H1 (cell line): ENCODE results near the gene PDGFB. TPM values are rescaled to one million over a fixed set of nuclear protein-coding genes. Genes with fewer than 3 reads are reported as not detected.
A peak's percentile ranks its signal among the peaks of the same experiment; 100 is the strongest.

Source experiments
- CTCF ChIA-PET: fragments of 300-600 bp; sonication (Branson Sonifier 250); formaldehyde crosslinking; loops from one replicate; lab custom pipeline; 2021; ENCODE audit not compliant: partially characterized antibody; lab: Charles Lee
- POLR2A ChIA-PET: fragments of 300-600 bp; sonication (Branson Sonifier 250); formaldehyde crosslinking; loops from one replicate; lab custom pipeline; 2021; ENCODE audit warnings: inconsistent platforms; ENCODE audit not compliant: partially characterized antibody; lab: Charles Lee
- DNase-seq, 2 experiments: peaks; one replicate each; pipeline versions ENCODE4 v3.0.0 to v3.0.0-alpha.2; 2010 to 2022; ENCODE audit warnings: low spot score in 2 of 2, low read depth in 1 of 2, mixed read lengths in 1 of 2
- FAIRE-seq: peaks from 2 replicates; lab custom pipeline; 2011; peaks lifted over from hg19 to GRCh38; lab: Jason Lieb, UNC
- H2AFZ ChIP-seq: 2 replicates; pipeline ENCODE4 v1.8.1; 2012; ENCODE audit warnings: low read length, inconsistent platforms
- H2AK5ac ChIP-seq: 2 replicates; pipeline ENCODE4 v1.6.1; 2013; ENCODE audit warnings: low read depth, low read length
- H2BK120ac ChIP-seq: replicated peaks from 2 replicates; pipeline ENCODE3; 2013; ENCODE audit warnings: low read depth, low read length, inconsistent platforms
- H2BK12ac ChIP-seq: 2 replicates; pipeline ENCODE4 v1.6.1; 2013; ENCODE audit warnings: low read depth, low read length
- H2BK15ac ChIP-seq: 2 replicates; pipeline ENCODE4 v1.6.1; 2013; ENCODE audit warnings: low read length
- H2BK20ac ChIP-seq: 2 replicates; pipeline ENCODE4 v1.6.1; 2013; ENCODE audit warnings: low read length
- H2BK5ac ChIP-seq: 2 replicates; pipeline ENCODE4 v1.6.1; 2013; ENCODE audit warnings: low read depth, low read length
- H3K14ac ChIP-seq: 2 replicates; pipeline ENCODE4 v1.6.1; 2013; ENCODE audit warnings: inconsistent platforms; ENCODE audit not compliant: insufficient read length
- H3K18ac ChIP-seq: 2 replicates; pipeline ENCODE4 v1.6.1; 2013; ENCODE audit warnings: low read length; ENCODE audit errors: extremely low read depth
- H3K23ac ChIP-seq: 2 replicates; pipeline ENCODE4 v1.6.1; 2013; ENCODE audit warnings: inconsistent platforms; ENCODE audit not compliant: insufficient read length
- H3K23me2 ChIP-seq: 2 replicates; pipeline ENCODE4 v1.6.1; 2013; ENCODE audit warnings: low read depth, low read length
- H3K27ac ChIP-seq: 2 replicates; pipeline ENCODE4 v1.6.1; 2011; ENCODE audit warnings: low read depth, low read length, inconsistent platforms
- H3K27me3 ChIP-seq, 4 experiments: replicated peaks in 1 of 4; 1 replicate in 1 of 4; 2 replicates in 3 of 4; pipeline versions ENCODE4 v1.6.1 to v1.8.1; 2011 to 2013; ENCODE audit warnings: low read length in 3 of 4, mild to moderate bottlenecking in 3 of 4, inconsistent platforms in 2 of 4, mixed read lengths in 2 of 4, moderate library complexity in 1 of 4; ENCODE audit not compliant: control insufficient read depth in 3 of 4, insufficient read depth in 3 of 4; ENCODE audit errors: extremely low read depth in 1 of 4
- H3K36me3 ChIP-seq, 4 experiments: 2 replicates each; pipeline versions ENCODE4 v1.6.1 to v1.8.1; 2011 to 2013; ENCODE audit warnings: mild to moderate bottlenecking in 4 of 4, low read length in 3 of 4, moderate library complexity in 2 of 4, control low read depth in 1 of 4, inconsistent platforms in 1 of 4; ENCODE audit not compliant: insufficient read depth in 4 of 4, control insufficient read depth in 2 of 4
- H3K4ac ChIP-seq: replicated peaks from 2 replicates; pipeline ENCODE3; 2013; ENCODE audit warnings: low read length, low read depth, mixed read lengths, inconsistent platforms; ENCODE audit not compliant: insufficient read length
- H3K4me1 ChIP-seq, 4 experiments: replicated peaks in 1 of 4; 1 replicate in 1 of 4; 2 replicates in 3 of 4; pipeline versions ENCODE4 v1.6.1 to v1.8.1; 2011 to 2013; ENCODE audit warnings: low read length in 3 of 4, inconsistent platforms in 2 of 4, mixed read lengths in 1 of 4; ENCODE audit not compliant: insufficient read depth in 4 of 4, control insufficient read depth in 3 of 4
- H3K4me2 ChIP-seq, 2 experiments: 2 replicates each; pipeline versions ENCODE4 v1.6.1 to v1.8.1; 2011 to 2013; ENCODE audit warnings: low read depth in 2 of 2, low read length in 2 of 2, control low read depth in 1 of 2, inconsistent platforms in 1 of 2, mild to moderate bottlenecking in 1 of 2; ENCODE audit not compliant: insufficient read depth in 1 of 2
- H3K4me3 ChIP-seq, 4 experiments: fragments of 200-600, 300-600 bp in 1 of 4; sonication (generic), shearing (Covaris generic), sonication (Bioruptor Twin) in 1 of 4; 2 replicates each; pipeline versions ENCODE4 v1.5.1 to v1.8.1; 2011 to 2016; ENCODE audit warnings: low read length in 4 of 4, low read depth in 3 of 4, control low read depth in 2 of 4, inconsistent platforms in 2 of 4, mild to moderate bottlenecking in 2 of 4, mixed read lengths in 1 of 4, moderate library complexity in 1 of 4; ENCODE audit not compliant: insufficient read depth in 2 of 4; ENCODE audit errors: extremely low read depth in 1 of 4
- H3K56ac ChIP-seq: replicated peaks from 2 replicates; pipeline ENCODE3; 2013; ENCODE audit warnings: low read depth, mild to moderate bottlenecking, mixed read lengths, low read length, inconsistent platforms; ENCODE audit not compliant: insufficient read length
- H3K79me1 ChIP-seq: 2 replicates; pipeline ENCODE4 v1.6.1; 2013; ENCODE audit warnings: low read depth, low read length, control low read depth
- H3K79me2 ChIP-seq, 2 experiments: 2 replicates each; pipeline versions ENCODE4 v1.6.1 to v1.8.1; 2012 to 2013; ENCODE audit warnings: low read length in 2 of 2, mild to moderate bottlenecking in 2 of 2, inconsistent platforms in 1 of 2; ENCODE audit not compliant: insufficient read depth in 2 of 2, control insufficient read depth in 1 of 2
- H3K9ac ChIP-seq, 4 experiments: replicated peaks in 1 of 4; 1 replicate in 1 of 4; 2 replicates in 3 of 4; pipeline versions ENCODE4 v1.6.1 to v1.8.1; 2011 to 2013; ENCODE audit warnings: low read depth in 3 of 4, low read length in 3 of 4, control low read depth in 2 of 4, mild to moderate bottlenecking in 2 of 4, moderate library complexity in 2 of 4, inconsistent platforms in 1 of 4; ENCODE audit errors: extremely low read depth in 1 of 4
- H3K9me3 ChIP-seq, 2 experiments: 2 replicates each; pipeline versions ENCODE4 v1.6.1 to v1.8.1; 2012 to 2013; ENCODE audit warnings: mild to moderate bottlenecking in 2 of 2, moderate library complexity in 2 of 2, control low read depth in 1 of 2, inconsistent platforms in 1 of 2, low read depth in 1 of 2, low read length in 1 of 2, mixed read lengths in 1 of 2; ENCODE audit not compliant: insufficient read depth in 2 of 2
- H4K20me1 ChIP-seq, 2 experiments: replicated peaks in 1 of 2; 2 replicates each; pipeline versions ENCODE3 to v1.8.1; 2011 to 2013; ENCODE audit warnings: inconsistent platforms in 2 of 2, low read length in 2 of 2, mild to moderate bottlenecking in 1 of 2; ENCODE audit not compliant: insufficient read depth in 2 of 2, control insufficient read depth in 1 of 2
- H4K5ac ChIP-seq: 2 replicates; pipeline ENCODE4 v1.6.1; 2013; ENCODE audit warnings: low read length, low read depth, mixed read lengths, inconsistent platforms; ENCODE audit not compliant: insufficient read length
- H4K8ac ChIP-seq: 2 replicates; pipeline ENCODE4 v1.8.0; 2013; ENCODE audit warnings: mild to moderate bottlenecking, moderate library complexity, low read length, inconsistent platforms; ENCODE audit not compliant: insufficient read depth; ENCODE audit errors: extremely low read depth
- H4K91ac ChIP-seq: replicated peaks from 2 replicates; pipeline ENCODE3; 2013; ENCODE audit warnings: low read length, mixed read lengths, inconsistent platforms; ENCODE audit not compliant: insufficient read length
- ASH2L ChIP-seq: fragments of 200-600, 300-600 bp; sonication (generic); IDR thresholded peaks from one replicate; pipeline ENCODE4 v1.7.1; 2017; ENCODE audit warnings: low read length
- BCL11A ChIP-seq, 2 experiments: IDR thresholded peaks; one replicate each; pipeline ENCODE4 v1.6.1; 2011; ENCODE audit warnings: low read depth in 2 of 2, low read length in 2 of 2, mild to moderate bottlenecking in 2 of 2
- CTBP2 ChIP-seq: IDR thresholded peaks from 2 replicates; pipeline ENCODE4 v1.7.0; 2011; ENCODE audit warnings: borderline replicate concordance, mild to moderate bottlenecking, moderate library complexity, mixed read lengths, low read length; ENCODE audit not compliant: insufficient read depth, insufficient read length
- E2F6 ChIP-seq: IDR thresholded peaks from 2 replicates; pipeline ENCODE4 v1.6.1; 2012; ENCODE audit warnings: inconsistent platforms
- EZH2 ChIP-seq: fragments of 200-600 bp; sonication (generic); IDR thresholded peaks from 2 replicates; pipeline ENCODE4 v1.7.1; 2012; ENCODE audit warnings: low read depth, mild to moderate bottlenecking, moderate library complexity, low read length, inconsistent platforms; ENCODE audit not compliant: severe bottlenecking
- FOSL1 ChIP-seq: IDR thresholded peaks from 2 replicates; pipeline ENCODE4 v1.6.1; 2011; ENCODE audit warnings: mild to moderate bottlenecking, low read depth, low read length, moderate library complexity; ENCODE audit not compliant: insufficient read depth
- NRF1 ChIP-seq: IDR thresholded peaks from 2 replicates; pipeline ENCODE4 v1.6.1; 2011; ENCODE audit warnings: mild to moderate bottlenecking, low read depth, low read length, improper control_type of control experiment
- RBBP5 ChIP-seq: IDR thresholded peaks from 2 replicates; pipeline ENCODE4 v1.7.1; 2012; ENCODE audit warnings: low read depth, mild to moderate bottlenecking, inconsistent platforms, low read length, moderate library complexity, borderline replicate concordance
- SP2 ChIP-seq: IDR thresholded peaks from 2 replicates; pipeline ENCODE4 v1.6.1; 2012; ENCODE audit warnings: mild to moderate bottlenecking, low read length, inconsistent platforms
- TBP ChIP-seq: IDR thresholded peaks from 2 replicates; pipeline ENCODE4 v1.6.1; 2011; ENCODE audit warnings: low read depth, low read length, improper control_type of control experiment
- ZNF274 ChIP-seq: IDR thresholded peaks from 2 replicates; pipeline ENCODE4 v1.7.0; 2012; ENCODE audit warnings: low read length, borderline replicate concordance; ENCODE audit errors: extremely low read depth
- WGBS, 2 experiments: shearing (Covaris generic) in 1 of 2; methylation state at CpG; one replicate each; pipeline versions ENCODE4 v1.1.6 to v1.1.7; 2013 to 2015; ENCODE audit warnings: low lambda C conversion rate in 2 of 2, mixed read lengths in 2 of 2, inconsistent platforms in 1 of 2, low coverage in 1 of 2, missing lambda C conversion rate in 1 of 2; ENCODE audit not compliant: insufficient replicate concordance in 2 of 2, insufficient coverage in 1 of 2, insufficient read length in 1 of 2; ENCODE audit errors: extremely low coverage in 1 of 2, missing lambda C conversion rate in 1 of 2; 5-methylcytosine and 5-hydroxymethylcytosine counted together
- polyA plus RNA-seq, 7 experiments: library from polyadenylated mRNA; depleted of rRNA in 3 of 7; stranded (reverse) in 5 of 7; unstranded in 2 of 7; fragments of >200 nt in 5 of 7; fragments of 200-250 nt in 2 of 7; gene quantifications; 1 replicate in 5 of 7; 2 replicates in 1 of 7; 4 replicates in 1 of 7; pipeline versions ENCODE4 v1.2.1 to v1.2.3, GENCODE V29; 2011 to 2013; ENCODE audit warnings: missing spikeins in 2 of 7, mixed read lengths in 2 of 7
- total RNA-seq: library from RNA; stranded (reverse); fragmentation: NEBNext Ultra II Directional; extraction: Animal tissue kit (Norgen Biotek cat#: 25700); gene quantifications from 2 replicates; pipeline ENCODE4 v1.2.1, GENCODE V29; 2021

Gene PDGFB
- total and polyA plus RNA-seq, 2 of the 8 experiments (the other 6 are each of a cell fraction or from before 2014, with no cell fraction given): 3.9 to 8.5 TPM

- CTCF ChIA-PET: interaction anchor here (0.7 to 6.0 kb wide), 14 partner anchors 8 to 141 kb away, joined by 3 to 48 read pairs (median 4); no protein-coding TSS in a partner anchor
- Histone ChIP-seq H3K23ac (no peak overlapping the region), H3K56ac (no peak overlapping the region), H3K36me3 (no peaks in the 10 kb centered on the region), H2AFZ (no peak overlapping the region), H3K27me3 (no peaks in the 10 kb centered on the region), H3K79me2 (no peaks in the 10 kb centered on the region), H3K9me3 (no peaks in the 10 kb centered on the region), H3K9ac (peak overlapping the region in 2 of 4 experiments; percentile 69 to 71; a peak in 5 of 7 replicates), H3K79me1 (no peaks in the 10 kb centered on the region), H2BK20ac (peak overlapping the region; percentile 100), H2AK5ac (peak overlapping the region; percentile 100), H3K23me2 (no peaks in the 10 kb centered on the region; the same call in 1 of the 2 replicates), H3K27ac (peak overlapping the region; percentile 92), H3K4ac (peak overlapping the region; percentile 99), H4K20me1 (no peaks in the 10 kb centered on the region), H3K4me2 (peak overlapping the region; percentile 45 to 47), H2BK15ac (no peak overlapping the region; the same call in 1 of the 2 replicates), H4K5ac (peak overlapping the region; percentile 7), H4K8ac (peak overlapping the region; percentile 98), H3K4me3 (no peak overlapping the region; a peak in 1 of 8 replicates), H3K4me1 (peaks cover 19 to 64% (median 55%) of the 10 kb centered on the region in 4 experiments), H2BK5ac (peak overlapping the region; percentile 100), H3K14ac (no peak overlapping the region), H3K18ac (peak overlapping the region; percentile 93), H4K91ac (peak overlapping the region; percentile 99), H2BK12ac (peak overlapping the region; percentile 100), H2BK120ac (peak overlapping the region; percentile 89)
- FAIRE-seq: no peak
- peak in 1 of 2 experiments; percentile 84 for DNase-seq
- POLR2A ChIA-PET: interaction anchor here (0.6 to 11.8 kb wide), 19 partner anchors 8 to 140 kb away, joined by 3 to 313 read pairs (median 4); partner anchors contain the start of gene RPL3
- 33% methylated on average over 15 of the region's 23 CpGs; no CpG with 5 or more reads in 1 of the 2 experiments for WGBS, 2 experiments
- no peak for TF ChIP-seq EZH2
- TF ChIP-seq CTBP2: peak; percentile 92
- peak; percentile 83; the same call in 1 of the 2 replicates for TF ChIP-seq RBBP5
- no peak for TF ChIP-seq BCL11A (IDR thresholded peaks at IDR 0.05; ENCODE audit: low read depth in 2 of 2, low read length in 2 of 2)
- peak; percentile 71 for TF ChIP-seq ASH2L
- TF ChIP-seq SP2: no peak
- peak; percentile 38; the same call in 1 of the 2 replicates for TF ChIP-seq E2F6
- TF ChIP-seq NRF1: no peak
- TF ChIP-seq TBP: no peak; the same call in 1 of the 2 replicates
- no peak for TF ChIP-seq ZNF274
- TF ChIP-seq FOSL1: no peak
Observed at GRCh38 chr22:39176143-39176713, 68.6 kb downstream of the PDGFB start.
